Astrocyte (in vitro differentiated cells and primary cell): ENCODE measurements around the gene STARD13.

ENCODE experiments used
- CTCF ChIP-seq: IDR thresholded peaks from 2 replicates; pipeline ENCODE4 v1.5.1; 2011; ENCODE audit warnings: low read depth, mild to moderate bottlenecking, inconsistent platforms, low read length, moderate library complexity; ENCODE audit not compliant: insufficient read depth
- EZH2 ChIP-seq: IDR thresholded peaks from 2 replicates; pipeline ENCODE4 v1.6.1; 2012; ENCODE audit warnings: mild to moderate bottlenecking, low read length, inconsistent platforms; ENCODE audit not compliant: insufficient read depth

GRCh38 chr13:33316890-33317289 lies 31.3 kb upstream of the STARD13 start:
- TF ChIP-seq CTCF = no peak
- TF ChIP-seq EZH2 = no peak
